HG03460 (cell line): ENCODE data around the gene HCRT.
"Not testable (repeated sequence)": the region's sequence is repeated elsewhere in the genome, so short reads cannot be mapped to it uniquely, and the experiment has no call there.

Source experiments
- ATAC-seq: cut with Tn5 transposase; IDR thresholded peaks from one replicate; pipeline ENCODE4 v1.9.1; 2021; ENCODE audit not compliant: unreplicated experiment

HCRT gene

DNA sequence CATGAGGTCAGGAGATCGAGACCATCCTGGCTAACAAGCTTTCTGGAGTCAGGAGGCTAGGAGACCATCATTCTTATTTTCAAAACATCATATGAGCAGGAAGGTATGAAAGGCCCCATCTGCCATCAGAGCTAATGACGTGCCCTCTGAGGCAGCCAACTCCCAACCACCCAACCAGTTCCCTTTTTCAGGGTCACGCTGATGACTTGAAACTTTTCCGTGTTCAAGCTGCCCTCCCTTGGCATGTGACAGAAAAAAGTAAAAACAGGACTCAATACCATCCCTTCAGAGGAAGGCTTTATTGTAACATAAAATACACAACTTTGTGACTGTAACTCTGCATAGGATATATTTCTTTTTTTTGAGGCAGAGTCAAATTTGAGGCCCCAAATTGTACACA, 13.6 kb upstream of the HCRT start:
- no peak for ATAC-seq

DNA sequence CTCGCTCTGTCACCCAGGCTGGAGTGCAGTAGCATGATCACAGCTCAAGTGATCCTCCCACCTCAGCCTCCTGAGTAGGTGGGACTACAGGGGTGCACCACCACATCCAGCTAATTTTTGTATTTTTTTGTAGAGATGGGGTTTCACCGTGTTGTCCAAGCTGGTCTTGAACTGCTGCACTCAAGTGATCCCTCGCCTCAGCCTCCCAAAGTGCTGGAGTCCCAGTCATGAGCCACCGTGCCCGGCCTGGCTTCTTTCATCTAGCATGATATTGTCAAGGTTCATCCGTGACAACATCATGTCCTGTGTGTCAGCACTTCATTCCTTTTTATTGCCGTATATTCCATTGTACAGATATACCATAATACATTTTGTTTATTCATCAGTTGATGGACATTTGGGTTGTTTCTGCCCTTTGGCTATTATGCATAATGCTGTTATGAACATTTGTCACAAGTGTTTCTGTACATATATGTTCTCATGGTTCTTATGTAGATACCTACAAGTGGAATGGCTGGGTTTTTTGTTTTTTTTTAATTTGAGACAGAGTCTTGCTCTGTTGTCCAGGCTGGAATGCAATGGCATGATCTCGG, 12.4 kb upstream of the HCRT start:
- ATAC-seq: no peak

DNA sequence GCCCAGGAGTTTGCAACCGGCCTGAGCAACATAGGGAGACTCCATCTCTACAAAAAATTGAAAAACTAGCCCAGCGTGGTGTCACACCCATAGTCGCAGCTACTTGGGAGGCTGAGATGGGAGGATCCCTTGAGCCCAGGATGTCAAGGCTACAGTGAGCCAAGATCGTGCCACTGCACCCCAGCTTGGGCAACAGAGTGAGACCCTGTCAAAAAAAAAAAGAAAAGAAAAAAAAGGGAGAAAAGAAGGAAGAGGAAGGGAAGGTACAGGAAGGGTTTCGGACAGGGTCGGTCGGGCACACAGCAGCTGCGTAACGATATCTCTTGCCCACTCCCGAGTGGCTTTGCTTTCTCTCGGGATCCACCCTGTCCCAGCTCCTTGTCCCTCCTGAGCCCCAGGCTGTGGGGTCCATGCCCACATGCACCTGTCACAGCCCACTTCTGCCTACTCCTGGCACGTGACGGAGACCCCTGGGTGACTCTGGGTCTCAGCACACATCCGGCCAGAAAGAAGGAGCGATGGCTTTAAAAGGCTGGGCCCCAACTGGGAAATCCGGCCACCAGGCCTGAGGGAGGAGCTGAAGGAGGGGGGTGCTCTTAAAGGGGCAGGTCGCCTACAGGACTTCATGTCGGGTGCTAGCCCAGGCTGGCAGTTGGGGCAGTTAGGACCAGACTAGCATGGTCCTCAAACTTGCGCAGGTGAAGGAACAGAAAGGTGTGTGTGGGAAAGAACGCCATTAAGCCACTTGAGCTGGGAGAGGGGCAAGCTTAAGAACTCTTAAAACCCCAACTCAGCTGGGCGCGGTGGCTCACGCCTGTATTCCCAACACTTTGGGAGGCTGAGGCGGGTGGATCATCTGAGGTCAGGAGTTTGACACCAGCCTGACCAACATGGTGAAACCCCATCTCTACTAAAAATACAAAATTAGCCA, 9.0 kb upstream of the HCRT start, which contains the start of gene GHDC:
GHDC (minus strand) TSS at position 526 of the 931 bp plus-strand sequence. CDS start 913 bp downstream, outside the sequence.
- ATAC-seq: peak; percentile 85

DNA sequence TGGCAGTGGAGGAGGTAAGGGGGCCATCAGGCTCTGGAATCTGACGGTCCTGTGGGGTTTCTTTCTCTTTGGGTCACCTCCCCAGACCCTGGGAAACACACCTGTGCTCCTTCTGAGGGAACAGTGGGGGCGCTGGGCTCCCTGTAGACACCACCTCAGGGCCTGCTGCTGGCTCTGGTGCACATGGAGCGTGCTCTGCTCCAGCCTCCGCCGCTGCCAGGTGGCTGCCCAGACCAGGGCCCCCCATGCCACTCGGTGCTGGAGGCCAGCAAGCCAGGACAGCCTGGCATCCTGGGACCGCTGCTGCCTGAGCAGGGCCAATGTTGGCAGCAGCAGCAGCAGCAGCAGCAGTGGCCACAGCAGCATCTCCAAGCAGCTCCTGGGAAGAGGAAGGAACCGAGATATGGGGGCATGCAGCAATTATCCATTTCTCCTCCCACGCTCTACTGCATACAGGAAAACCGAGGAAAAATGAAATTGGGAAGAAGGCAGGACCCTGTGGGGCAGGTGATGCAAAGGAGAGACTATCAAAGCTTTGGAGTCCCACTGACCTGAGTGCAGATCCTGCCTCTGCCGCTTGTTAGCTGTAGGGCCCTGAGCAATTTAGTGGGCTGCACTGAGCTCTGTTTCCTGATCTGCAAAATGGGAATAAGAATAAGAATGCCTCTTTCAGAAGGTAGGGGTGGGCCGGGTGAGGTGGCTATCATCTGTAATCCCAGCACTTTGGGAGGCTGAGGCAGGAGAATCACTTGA, 8.1 kb upstream of the HCRT start:
- no peak for ATAC-seq

DNA sequence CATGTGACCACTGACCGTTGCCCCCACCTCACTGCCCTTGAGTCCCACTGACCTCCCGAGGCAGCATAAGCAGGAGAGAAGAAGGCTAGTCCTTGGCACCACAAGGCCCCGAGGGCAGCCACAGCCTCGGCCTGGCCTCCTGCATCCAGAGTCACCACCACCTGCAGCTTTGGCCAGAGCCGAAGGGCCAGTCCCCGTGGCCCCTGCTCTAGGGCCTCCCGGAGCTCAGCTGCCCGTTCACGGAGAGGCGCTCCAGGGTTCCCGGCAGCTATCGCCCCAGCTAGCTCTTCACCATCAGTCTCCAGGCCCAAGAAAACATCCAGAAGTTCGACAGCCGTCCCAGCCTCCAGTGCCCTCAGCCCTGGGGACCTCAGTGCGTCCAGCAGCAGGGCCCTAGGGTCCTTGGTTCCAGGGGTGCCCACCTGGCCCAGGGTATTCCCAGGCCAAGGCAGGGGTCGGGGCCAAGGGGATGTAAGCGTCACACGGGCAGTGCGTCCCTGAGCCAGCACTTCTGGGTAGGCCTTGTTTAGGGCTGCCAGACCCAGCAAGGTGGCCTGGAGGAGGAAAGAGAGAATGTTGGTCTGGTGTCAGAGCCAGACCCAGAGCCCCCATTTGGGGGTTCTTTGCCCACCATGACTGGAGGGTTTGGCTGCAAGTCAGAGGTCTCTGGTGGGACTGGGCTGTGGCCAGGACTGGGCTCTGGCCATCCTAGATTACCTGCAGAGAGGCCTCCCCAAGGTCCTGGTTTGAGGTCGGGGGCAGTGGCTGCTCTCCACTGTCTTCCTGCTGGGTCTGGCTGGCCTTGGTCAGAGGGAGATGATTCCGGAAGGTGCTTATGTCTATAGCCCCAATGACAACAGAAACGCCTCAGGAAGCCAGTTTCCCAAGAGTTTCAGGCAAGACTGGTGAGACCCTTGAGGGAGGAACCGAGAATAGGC, 7.2 kb upstream of the HCRT start:
- ATAC-seq: no peak

DNA sequence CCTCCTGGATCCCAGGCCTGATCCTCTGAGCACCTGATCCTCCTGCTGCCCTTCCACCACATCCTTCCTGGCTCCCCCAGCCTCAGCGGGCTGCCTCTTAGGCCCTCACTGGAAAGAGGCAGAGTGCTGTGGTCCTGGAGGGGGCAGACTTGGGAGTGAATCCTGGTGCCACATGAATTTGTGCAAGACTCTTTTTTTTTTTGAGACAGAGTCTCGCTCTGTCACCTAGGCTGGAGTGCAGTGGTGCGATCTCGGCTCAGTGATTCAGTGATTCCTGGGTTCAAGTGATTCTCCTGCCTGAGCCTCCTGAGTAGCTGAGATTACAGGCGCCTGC, 6.0 kb upstream of the HCRT start:
- no peak for ATAC-seq

DNA sequence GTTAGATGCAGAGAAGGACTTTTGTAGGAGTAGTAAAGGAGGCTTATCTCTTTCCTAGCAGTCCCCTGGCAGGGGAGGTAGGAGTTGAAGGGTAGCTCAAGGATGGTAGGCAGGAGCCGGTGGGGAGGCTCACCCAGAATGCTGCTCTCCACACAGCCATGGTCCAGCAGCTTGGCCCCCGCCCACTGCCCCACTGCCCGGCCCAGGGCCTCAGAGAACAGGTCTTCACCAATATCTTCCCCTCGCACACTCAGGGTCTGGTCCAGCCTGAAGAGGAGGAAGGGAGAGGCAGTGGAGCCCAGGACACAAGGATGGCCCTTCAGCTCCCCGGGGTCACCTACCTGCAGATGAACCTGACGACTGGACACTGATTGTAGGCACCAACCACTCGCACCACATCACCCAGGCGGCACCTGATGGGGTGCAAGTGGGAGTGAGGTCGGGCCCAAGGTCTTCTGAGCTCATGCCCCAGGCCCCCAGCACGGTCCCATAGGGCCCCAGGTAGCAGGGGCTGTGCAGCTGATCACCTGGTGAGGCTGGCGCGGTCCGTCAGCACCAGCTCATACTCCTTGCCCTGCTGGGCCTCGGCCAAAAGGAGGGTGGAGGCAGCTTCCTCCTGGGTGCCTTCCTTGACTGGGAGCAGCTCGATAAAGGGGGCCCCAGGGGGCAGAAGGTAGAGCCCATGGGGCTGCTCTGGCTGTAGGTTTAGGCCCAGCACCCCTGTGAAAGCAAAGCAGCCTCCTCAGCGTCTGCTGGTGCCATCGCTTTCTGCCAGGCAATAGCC, 5.4 kb upstream of the HCRT start:
- no peak for ATAC-seq

DNA sequence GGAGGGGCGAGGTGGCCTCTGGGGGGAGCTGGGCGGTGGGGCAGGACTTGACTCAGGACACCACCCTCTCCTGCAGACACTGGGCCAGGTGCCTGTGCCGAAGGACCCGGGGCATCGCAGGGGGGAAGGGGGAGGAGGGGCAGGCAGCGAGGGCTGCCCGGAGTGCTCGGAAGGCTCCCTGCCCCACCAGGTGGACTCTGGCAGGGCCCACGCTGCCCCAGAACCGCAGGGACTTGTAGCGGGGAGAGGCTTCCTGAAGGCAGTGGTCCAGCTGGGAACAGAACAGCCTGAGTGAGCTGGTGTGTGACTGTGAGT, 4.4 kb upstream of the HCRT start:
- ATAC-seq: no peak

DNA sequence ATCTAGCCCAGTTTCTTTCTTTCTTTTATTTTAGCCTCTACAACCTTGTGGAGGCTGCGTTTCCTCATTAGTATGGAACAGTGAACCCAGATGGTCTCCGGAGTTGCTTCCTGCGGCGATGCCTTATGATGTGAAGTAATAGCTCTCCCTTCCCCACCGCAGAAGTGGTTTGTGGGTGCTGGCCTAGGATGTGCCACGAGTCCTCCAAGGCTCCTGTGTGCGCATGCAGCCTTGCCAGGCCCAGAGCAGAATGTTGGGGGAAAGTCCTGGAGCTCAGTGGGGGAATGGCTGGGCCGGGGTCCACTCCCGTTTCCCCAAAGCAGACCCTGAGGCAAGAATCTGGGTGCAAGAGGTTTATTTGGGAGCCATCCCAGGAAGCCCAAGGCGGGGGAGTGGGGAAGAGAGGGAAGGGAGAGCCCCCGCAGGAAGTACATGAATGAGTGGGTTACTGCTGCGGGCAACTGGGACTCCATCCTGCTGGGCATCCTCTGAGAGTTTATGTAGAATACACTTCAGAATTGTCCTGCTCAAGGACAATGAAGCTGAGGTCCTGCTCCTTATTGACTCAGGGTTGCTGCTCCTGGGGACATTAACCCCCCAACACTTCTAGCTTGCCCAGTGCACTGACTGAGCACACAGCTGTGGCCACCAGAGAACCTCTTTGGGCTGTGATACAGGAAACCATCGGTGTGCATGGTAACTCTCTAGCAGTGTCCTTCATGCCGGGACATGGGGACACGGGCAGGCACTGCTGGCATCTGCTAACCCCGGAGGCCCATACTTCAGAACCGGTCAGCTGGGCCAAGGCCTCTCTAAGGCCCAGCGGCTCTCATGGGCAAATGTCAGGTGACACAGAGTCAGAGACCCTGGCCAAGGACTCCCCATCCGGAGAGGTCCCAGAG, 3.7 kb upstream of the HCRT start:
- no peak for ATAC-seq

DNA sequence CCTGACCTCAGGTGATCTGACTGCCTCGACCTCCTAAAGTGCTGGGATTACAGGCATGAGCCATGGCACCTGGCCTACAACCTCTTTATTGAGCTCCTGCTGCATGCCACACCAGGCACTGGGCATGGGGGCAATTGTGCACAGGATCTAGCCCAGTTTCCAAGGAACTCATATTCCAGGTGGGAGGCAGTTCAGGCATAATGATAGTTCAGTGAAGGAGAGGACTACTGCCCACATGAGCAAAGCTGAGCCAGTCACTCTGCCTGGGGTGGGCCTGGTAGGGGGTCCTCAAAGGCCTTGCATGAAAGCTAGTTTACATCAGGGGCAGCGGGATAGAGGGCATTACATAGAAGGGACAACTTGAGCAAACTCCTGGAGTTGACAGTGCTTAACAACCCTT, 2.6 kb upstream of the HCRT start:
- no peak for ATAC-seq

DNA sequence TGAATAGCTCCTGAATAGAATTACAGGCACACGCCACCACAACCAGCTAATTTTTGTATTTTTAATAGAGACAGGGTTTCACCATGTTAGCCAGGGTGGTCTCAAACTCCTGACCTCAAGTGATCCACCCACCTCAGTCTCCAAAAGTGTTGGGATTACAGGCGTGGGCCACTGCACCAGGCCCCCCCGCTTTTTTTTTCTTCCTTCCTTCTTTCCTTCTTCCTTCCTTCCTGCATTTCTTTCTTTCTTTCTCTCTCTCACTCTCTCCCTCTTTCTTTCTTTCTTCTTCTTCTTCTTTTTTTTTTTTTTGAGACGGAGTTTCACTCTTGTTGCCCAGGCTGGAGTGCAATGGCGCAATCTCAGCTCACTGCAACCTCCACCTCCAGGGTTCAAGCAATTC, 939 bp upstream of the HCRT start:
- ATAC-seq: not testable (repeated sequence)

DNA sequence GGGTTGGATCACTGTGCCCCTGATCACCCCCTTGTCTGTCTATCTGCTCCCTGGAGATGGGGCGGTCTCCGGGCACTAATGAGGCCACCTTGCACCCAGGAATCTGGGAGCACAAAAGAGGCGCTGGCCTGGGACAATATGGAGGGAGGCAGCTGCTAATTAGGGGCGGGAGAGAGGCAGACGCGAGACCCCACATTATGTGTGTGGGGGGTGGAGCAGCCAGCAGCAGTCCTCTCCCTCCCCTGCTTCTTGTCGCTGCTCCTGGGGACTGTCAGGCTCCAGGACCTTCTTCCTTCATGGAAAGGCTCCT, 324 bp upstream of the HCRT start:
- no peak for ATAC-seq

DNA sequence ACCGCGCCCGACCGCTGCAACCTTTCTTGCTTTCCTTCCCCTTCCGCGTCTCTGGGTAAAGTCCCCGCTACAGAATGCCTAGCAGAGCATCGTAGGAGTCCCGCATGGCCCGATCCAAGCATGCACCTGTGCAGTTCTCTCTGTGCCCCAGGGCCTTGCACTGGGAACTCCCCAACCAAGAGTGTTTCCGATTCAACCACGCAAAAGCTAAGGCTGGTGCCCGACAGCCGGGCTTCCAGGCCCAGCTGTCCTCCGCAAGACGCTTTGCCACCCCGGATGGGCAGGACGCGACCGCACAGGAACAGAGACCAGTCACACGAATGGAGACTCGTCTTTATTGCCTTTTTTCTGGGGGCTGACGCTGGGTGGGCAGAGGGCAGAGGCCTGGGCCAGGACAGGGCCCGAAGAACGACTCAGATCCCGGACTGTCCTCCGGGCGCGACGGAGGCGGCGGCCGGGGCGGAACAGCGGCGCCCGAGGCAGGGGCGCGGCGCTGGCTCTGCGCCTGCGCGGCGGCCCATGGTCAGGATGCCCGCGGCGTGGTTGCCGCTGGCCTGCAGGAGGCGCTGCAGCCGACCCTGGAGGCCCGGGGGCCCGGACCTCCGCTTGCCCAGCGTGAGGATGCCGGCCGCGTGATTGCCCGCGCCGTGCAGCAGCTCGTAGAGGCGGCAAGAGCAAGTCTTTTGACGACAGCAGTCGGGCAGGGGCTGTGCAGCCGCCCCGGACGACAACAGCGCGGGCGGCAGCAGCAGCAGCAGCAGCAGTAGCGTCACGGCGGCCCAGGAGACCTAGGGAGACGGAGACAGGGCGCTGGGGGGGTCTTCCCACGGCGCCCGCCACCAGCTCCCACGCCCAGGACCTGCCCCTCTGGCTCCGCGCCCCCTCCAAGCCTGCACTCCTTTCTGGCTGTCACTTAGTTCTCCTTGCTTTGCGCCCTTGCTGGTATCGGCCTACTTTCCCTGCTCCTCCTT, 1.2 kb downstream of the HCRT start:
- ATAC-seq: peak; percentile 49

DNA sequence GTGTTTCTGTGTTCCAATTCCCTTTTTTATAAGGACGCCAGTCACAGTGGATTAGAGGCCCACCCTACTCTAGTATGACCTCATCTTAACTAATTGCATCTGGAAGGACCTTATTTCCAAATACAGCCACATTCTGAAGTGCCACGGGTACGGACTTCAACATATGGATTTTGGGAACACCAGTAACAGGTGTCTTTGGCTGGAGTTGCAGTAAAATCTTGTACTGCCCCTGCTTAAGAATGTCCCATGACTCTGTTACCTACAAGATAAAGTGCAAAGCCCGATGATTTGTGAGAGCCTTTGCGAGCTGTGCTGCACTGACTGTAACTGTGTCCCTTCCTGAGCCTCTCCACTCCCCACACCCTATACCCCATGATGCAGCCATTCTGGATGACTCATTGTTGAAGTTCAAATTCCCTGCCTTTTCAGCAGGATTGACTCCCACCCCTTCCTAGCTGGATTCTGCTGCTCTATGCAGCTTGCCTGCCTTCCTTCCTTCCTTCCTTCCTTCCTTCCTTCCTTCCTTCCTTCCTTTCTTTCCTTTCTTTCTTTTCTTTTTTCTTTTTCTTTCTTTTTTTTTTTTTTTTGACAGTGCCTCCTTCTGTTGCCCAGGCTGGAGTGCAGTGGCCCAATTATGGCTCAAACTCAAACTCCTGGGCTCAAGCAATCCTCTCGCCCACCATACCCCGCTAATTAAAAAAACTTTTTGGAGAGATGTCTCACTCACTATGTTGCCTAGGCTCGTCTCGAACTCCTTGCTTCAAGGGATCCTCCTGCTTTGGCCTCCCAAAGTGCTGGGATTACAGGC, 2.1 kb downstream of the HCRT start:
- no peak for ATAC-seq

DNA sequence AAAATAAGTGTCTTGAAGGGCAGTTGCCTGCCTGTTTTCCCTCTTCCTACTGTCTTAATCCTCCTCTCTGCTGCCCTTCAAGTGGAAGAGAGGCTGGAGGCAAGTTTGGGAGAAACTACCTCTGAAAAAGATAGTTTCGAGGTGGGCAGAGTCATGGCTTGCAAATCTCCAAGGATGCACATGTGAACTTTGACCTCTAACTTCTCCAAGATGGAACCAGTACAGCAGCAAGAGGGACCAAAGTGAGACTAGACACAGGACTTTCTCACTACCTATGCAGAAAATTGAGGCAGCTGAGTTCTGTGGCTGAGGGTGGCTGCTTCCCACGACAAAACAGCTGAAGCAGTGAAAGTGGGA, 3.4 kb downstream of the HCRT start:
- ATAC-seq: no peak

DNA sequence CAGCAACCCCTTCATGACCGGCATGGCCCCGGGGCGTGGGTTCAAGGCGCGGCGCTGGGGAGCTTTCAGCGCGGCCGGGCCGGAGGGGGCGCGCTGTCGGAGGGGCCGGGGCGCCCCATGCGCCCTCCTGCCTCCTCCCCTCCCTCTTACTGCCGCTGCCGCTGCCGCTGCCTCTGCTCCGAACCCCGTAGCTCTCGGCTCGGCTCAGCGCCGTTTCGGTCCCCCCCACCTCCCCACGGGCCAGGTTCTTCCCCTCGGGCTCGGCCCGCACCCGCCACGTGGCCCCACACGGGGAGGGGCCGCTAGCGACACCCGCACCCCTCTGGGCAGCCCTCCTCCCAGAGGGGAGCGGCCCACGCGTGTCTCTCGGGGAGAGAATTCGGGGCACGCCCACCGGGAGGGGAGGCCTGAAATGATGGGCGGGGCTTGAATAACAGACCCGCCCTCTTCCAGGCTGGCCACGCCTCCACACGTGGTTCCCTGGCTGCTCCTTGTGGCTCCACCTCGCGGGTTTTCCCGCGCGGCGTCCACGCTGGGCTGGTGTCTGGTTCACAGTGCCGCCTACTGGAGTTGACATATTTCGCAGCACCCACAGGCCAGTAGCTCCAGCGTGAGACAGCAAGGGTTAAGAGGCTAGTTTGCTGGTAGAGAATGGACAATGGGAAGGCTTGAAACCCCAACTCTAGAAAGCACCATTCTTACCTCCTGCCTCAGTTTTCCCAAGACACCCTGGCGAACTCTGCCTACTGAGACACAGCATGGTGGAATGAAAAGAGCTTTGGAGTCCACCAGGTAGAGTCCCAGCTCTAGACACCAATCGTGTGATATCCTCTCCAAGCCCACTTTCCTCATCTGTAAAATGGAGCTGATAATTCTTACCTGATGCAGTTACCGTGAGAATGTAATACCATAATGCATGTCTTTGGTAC, 4.1 kb downstream of the HCRT start, which contains the start of gene KCNH4:
KCNH4 (minus strand) TSS at position 221 of the 929 bp plus-strand sequence; CDS start at position 24, 197 bp downstream.
- ATAC-seq: peak; percentile 40
